ENCODE measurements around the gene DENND1A.

Gene DENND1A

DNA sequence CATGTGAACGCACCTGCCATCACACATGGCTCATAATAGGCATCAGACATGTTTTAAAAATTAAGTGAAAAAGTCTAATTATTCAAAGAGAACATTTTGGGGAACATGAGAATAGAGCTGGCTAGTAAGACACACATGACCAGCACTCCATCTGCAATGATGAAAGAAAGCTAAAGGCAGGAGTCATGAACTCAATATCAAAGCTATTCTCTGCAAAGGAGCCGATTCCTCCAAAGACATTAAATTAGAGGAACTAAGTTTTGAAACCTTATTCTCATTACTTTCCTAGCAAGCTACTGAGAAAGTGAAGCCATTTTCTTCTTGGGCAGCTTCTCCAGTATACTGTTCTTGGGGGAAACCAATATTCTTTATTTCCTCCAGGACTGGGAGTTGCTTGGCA lies 401.9 kb downstream of the DENND1A start:
- ATAC-seq, result no peak
- no peak for DNase-seq

DNA sequence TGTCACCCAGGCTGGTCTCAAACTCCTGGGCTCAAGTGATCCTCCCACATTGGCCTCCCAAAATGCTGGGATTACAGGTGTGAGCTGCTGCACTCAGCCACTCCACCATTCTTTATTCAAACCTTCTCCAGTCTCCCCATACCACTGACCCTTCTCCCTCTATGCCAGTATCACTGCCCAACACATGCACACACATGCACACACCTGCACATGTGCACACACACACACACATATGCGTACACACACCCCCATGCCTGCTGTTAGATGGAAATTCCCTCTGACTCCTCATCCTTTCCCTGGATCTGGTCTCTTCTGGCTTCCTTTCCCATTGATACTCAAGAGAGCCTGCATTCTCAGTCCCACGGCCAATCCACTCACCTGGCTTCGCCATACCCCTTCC lies 404.0 kb downstream of the DENND1A start:
- ATAC-seq, result no peak
- no peak for DNase-seq

DNA sequence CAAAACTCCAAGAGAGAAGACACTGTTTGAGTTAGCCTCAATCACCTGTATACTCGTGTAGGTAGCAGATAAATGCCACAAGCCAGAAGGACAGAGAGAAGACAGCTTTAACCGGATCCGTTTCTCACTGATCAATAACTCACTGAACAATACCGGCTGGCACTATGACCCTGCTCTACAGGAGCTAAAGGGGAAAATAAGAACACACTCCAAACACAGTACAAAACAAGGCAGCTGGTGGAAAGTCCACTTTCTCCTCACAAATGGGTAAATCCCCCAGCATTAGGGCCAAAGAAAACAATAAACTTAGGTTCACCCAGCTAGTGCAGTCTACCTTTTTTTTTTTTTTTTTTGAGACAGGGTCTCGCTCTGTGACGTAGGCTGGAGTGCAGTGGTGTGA lies 404.5 kb downstream of the DENND1A start:
- ATAC-seq, result no peak

DNA sequence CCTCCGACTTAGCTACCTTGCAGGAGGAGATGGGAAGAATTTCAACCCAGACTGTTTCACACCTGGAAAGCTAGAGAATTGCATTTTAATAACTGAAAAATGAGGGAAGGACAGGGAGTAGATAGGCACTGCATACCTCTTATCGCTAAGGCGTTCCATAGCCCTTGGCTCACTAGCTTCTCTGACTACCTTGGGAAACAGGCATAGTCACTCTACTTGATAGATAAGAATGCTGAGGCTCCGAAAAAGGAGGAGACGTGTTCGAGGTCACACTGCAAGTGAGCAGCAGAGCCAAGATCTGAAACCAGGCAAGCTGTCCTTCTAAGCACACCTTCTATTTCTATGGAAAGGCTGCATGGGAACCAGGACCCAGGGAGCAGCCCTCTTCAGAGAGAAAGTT lies 405.1 kb downstream of the DENND1A start:
- ATAC-seq, result no peak
- no peak for DNase-seq

More for the DNA sequence above, 404.5 kb downstream of the DENND1A start:
- DNase-seq, result no peak

DNA sequence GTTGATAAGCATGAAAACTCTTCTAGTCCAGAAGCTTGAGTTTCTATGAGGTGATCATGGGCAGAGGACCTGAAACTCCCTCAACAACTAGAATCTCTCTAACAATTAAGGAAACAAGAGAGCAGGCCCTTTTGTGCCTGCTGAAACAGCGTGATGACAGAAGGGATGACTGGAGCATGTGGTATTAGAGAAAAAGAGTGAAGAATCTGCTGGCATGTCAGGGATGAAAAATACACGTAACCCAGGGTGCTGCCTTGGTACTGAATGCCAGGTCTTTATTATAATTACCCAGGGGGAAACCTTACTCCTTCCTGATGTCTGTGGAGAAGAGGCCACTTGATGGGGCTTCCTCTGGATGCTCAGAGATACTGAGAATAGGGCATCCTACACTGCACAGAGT lies 406.1 kb downstream of the DENND1A start:
- ATAC-seq, result no peak

DNA sequence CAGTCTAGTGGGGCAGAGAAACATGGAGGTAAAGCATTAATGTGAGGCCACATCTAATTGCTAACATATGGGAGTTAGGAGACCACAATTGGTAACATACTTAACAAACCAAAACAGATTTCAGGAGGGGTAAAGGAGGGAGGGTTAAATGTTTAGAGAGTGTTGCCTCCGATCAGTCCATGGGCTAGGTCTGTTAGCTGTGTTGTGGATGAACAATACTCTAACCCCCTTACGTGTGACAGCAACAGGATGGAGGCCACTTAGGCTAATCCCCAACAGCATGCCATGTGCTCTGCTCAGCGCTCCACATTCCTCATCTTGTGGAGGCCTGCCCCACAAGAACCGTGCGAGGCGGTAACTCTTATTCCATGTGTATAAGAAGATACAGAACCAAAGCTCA lies 406.9 kb downstream of the DENND1A start:
- ATAC-seq, result no peak

More for the DNA sequence above, 406.1 kb downstream of the DENND1A start:
- DNase-seq, result no peak

DNA sequence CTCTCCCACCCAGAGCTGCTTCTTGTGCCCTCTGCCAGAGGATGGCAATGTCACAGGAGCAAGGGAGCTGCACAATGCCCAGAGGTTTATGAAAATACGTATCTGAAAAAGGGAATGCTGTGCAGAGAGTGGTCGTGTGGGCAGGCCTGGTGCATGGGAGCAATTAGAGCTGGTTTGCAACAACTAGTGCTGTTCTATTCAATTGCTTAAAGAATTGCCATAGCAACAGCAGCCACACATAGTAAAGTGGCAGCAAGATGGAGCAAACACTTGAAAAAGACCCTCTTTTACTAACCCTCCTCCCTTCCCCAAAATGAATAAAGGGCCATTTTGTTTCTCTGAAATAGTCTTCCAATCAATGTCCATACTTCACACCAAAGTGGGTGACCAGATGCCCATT lies 407.7 kb downstream of the DENND1A start:
- no peak for DNase-seq
- ATAC-seq, result no peak

More for the DNA sequence above, 406.9 kb downstream of the DENND1A start:
- DNase-seq, result no peak

DNA sequence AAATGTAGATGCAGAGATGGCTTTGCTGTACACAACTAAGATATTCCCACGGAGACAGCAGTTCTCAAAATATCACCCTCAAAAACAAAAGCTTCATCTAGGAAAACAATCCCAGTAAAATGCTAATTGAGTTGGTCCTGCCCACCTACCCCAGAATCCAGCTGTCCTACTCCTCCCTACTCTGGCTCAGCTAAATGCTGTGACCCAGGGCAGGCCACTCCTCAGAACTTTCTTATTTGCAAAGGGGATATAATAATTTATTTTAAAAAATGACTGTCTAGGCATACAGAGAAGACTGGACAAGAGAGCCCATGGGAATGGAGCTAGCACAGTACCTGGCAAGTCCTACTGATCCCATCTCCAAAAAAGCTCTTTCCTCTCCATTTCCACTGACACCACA lies 411.6 kb downstream of the DENND1A start:
- ATAC-seq (no peak), DNase-seq (no peak)

DNA sequence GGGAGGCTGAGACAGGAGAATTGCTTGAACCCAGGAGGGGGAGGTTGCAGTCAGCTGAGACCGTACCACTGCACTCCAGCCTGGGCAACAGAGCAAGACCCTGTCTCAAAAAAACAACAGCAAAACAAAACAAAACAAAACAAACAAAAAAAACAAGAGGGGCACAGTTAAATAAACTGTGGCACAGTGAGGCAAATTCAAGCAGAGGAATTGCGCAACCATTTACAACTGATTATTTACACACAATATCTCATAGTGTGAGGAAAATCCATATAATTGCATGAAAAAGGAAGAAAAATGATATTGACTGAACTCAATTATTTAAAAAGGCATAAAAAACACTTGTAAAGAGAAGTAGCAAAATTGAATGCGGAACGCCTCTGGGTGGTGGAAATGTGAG lies 412.4 kb downstream of the DENND1A start:
- ATAC-seq, result no peak
- no peak for DNase-seq

DNA sequence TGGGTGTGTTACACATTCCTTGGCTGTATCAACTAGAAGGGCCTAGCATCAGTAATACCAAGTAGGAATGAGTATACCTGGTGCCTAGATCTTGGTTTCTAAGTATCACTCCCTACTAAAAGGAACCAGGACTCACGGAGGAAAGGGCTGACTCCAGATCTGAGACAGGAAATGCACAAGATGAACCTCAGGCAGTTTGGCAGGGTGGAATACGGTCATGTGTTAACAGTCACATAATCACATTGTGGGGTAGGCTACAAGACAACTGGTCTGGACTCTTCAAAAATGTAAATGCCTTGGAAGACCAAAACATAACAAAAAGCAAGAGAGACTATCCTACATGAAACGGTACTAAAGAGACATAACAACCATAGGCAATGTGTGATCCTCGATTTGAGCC lies 415.2 kb downstream of the DENND1A start:
- ATAC-seq, result no peak
- no peak for DNase-seq

DNA sequence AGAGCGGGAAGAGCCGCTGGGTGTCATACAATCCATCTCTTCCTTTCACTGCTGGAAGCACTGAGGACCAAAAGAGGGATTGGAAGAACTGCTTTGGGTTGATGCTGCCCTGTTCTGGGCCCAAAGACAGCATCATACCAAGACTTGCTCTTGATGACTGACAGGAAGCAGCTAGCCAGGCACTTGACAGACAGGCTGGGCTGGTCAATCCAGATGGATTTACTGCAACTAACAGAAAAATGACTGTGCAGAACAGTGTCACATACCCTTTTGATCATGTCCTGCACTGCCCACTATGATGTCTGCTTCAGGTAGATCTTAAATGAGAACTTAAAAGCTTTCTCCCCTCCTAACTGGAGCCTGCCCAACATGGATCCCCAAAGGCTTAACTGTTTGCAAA lies 416.4 kb downstream of the DENND1A start:
- ATAC-seq, result no peak
- no peak for DNase-seq

DNA sequence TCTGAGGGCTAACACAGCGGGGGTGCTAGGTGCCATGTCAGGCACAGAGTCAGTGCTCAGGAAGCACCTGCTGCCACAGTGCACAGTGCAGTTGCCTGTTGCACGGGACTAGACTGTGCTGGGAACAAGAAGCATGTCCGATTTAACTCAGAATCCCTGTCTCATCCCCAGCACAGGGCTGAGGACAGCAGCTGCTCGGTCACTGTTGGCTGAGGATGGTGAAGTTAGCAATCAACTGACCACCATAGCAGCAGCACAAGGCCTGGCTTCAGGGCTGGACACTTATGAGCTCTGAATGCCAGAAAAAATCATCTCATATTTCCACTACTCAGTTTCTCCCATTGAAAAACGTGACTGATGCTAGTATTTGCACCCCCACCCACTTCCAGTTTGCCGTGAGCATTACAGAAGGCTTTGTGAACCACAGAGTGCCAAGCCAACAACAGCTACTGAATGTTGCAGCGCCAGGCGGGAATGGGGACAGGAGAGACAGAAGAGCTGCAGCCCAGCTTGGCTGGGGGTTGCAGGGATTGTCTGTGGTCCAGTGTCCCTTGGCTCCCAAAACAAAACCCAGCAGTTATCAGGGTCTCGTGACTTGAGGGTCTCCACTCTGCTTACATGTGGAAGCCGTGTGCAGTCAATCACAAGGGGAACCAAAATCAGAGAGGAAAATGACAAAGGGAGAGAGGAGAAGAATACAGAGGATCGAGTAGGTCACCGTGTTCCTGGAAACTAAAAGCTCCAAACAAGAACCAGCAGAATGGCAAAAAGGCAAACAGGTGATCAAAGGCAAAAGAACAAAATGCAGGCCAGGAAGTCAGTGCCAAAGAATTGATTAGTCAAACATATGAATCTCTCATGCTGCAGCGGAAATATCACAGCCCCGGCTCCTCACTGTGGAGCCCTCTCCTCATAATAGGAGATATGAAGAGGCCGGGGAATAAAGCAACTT lies 418.3 kb downstream of the DENND1A start:
- ATAC-seq (no peak), DNase-seq (no peak)

DNA sequence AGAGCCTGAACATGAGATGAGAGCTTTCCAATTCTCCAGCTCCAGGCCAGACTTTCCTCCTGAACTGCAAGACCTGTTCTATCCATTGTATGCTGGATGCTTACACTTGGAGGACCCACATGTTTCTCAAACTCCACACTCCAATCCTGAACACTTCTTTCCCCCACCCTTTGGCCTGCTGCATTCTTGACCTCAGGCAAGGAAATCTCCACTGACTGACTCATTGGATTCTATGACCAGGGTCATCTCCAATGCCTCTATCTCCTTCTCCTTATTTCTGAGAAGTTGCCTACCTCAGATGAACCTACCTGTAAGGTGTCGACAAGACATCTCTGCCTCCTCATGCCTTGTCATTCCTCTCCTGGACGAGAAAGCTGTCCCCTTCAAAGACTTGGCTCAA lies 420.3 kb downstream of the DENND1A start:
- DNase-seq (no peak), ATAC-seq (no peak)

DNA sequence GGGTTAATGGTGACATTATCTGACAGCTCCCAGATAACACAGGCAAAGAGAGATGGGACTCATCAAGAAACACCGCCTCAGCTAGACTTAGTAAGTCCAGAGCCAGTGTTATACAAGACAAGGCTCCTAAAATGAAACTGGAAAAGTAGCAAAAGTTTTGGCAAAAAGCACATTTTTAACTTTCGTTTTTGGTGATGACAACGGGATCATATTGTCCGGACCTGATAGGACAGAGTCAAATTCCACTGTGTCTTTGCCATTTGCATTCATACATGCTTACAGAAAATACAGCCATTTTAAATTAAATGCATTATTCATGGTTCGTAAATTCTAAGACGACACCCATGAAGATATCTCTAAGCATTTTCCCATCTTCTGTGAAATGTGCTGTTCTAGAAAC lies 421.9 kb downstream of the DENND1A start:
- ATAC-seq (no peak), DNase-seq (no peak)

DNA sequence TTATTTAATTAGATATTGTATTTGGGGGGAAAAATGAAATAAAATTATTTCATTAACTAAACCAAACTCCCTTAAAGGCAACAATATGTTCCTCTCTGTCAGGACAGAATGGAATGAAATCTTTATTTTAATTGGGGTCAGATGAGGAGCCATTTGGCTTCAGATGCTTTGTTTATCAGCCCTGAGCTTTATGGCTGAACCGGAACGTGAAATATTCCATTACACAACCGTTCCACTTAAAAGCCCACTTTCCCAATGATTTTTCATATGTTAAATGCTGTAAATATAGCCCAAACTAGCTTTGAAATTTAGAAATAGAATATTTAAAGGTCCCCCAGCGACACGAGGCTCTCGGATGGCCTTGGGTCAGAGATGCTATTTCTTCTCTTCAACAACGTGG lies 424.4 kb downstream of the DENND1A start:
- DNase-seq, result no peak
- no peak for ATAC-seq

DNA sequence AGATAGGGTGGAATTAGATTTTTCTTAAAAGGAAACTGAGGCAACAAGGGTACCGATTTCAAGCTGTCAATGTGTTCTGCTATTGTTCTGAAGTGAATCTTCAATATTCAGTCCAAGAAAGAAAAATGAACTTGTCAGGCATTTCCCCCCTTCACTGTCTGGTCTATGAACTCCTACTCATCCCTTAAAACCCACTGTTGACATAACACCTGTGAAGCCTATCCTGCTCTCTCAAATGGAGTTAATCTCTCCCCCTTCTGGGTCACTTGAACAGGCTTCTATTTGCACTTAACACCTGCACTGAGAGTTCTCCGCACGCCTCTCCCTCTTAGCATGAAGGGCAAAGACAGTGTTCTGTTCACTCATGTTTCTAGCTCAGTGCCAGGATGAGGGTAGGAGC lies 429.6 kb downstream of the DENND1A start:
- DNase-seq (no peak), ATAC-seq (no peak)

DNA sequence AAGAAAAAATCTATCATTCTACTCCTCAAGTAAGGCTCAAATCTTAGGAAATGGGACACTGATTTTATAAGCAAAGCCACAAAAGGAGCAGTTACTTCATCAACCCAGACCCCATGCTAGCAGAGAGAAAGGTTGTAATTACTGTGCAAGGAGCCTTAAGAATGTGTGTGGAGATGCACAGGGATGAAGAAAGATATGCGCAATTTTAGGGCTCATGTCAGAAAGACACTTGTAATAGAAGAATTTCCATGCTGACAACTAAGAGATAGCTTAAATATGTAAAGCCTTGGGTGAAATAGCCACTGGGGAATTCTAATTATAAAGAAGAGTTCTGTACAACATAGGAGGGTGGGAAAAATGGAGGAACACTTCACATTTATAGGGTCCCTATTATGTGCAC lies 432.1 kb downstream of the DENND1A start:
- no peak for DNase-seq
- ATAC-seq, result no peak

DNA sequence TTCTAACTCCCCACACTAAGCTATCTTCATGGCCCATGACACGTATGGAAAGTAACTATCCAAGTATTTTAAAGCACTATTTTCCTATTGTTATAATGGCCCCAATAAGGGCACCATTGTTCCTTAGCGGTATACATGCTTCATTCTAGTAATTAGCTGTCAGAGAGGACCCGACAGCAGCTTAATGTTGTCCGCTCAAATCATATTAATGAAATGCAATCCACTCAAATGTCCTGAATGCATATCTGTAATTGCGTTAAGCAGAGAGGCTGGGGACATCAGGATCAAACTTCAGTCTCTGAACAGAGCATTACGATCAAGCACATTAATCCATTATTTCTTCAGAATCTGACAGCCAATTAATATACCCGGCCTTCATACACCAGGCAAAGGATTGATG lies 434.2 kb downstream of the DENND1A start:
- no peak for DNase-seq
- ATAC-seq, result no peak

DNA sequence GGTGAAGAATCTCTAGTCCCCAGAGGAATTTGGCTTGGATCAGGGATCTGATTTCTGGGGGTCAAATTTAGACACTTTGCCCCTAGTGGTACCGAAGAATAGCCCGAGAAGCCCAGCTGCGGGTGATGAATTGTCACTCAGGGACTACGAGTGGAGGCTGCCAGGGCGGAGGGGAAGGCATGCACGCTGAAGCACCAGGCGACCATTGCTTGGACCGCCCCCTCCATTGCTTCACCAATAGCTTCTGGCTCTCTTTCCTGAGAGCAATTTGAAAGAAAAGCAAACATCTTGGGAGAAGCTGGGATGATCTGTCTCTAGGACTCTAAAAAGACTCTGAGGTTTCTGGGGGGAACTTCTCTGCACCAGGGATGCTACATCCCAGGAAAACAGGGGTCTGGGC lies 436.3 kb downstream of the DENND1A start:
- ATAC-seq (no peak), DNase-seq (no peak)

DNA sequence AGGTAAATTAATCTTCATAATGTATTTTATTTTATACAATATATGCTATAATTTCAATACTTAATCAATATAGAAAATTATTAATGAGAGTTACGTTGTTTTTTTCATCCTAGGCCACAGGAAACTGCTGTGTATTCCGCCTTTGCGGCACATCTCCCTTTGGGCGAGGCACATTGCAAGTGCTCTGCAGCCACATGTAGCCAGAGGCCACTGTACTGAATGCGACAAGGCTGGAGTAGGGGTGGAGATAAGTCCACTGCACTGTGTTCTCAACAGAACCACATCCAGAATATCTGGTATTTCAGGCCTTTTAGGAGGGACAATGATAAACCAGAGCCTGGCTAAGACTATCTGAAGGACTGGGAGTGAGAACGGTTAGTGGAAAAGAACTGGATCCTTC lies 439.2 kb downstream of the DENND1A start:
- DNase-seq (no peak), ATAC-seq (no peak)

DNA sequence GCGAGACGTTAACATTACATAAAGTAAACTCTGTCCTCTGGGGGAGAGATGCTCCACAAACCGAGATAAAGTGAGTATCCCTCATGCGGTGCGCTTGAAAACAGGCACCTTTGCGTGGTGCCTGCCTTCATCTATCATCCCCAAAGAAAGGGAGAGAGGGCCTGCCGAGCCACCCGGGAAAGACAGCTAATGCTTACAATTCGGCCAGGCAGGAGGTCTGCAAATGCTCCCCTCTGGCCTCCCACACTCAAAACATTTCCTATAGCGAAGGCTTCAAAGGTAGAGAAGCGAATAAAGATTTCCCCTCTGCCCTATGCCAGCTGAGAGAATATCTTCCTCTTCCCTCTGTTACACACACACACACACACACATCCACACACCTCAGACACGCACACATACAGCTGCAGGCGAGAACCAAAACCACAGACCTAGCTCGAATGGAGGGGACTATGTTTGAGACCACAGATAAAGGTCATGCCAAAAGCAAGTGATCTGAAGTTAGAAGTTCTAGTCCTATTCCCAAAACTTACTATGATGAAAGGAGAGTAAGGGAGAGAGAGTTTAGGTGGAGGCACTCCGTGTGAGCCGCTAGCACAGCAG lies 441.1 kb downstream of the DENND1A start:
- no peak for DNase-seq
- ATAC-seq, result no peak

DNA sequence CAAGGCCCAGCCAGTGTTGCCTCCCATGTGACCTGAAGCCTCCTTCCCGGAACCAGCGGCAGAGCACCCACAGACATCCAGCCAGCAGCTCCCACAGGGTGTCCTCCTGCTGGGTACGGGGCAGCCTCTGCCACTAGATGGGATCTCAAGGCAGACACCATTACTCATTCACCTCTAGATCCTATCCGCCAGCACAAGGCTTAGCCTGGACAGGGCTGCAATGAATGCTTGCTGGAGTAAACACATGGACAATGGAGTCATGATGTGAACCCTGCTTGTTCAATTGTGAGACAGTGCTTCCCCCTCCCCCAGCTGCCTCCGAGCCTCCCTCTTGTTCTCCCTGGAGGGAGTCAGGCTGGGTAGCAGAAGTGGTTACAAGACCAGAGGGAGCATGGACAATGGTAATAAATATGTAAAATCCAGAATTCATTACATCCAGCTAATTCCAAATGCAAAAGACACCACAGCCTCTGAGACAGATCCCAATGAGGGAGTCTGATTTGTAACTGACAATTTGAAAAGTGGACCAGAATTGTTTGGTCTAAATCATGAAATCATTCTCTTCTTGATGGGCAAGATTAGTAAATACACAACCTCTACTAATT lies 441.9 kb downstream of the DENND1A start:
- no peak for ATAC-seq

DNA sequence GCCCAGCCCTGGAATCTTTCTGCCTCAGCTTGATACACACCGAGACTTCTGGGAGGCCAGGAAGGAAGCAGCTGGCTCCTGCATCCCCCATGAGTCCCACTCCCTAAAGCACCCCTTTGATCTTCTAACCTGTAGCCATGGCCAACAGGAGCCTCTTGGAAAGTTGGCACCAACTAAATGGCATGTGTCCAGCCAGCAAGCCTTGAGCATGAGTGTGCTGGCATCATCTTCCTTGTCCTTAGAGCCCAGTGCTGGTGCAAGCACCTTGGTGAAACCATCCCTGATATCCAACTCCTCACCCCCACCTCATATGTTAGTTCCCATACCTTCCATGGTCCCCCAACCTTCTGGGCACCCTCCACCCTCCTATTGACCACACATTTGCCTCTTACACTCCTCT lies 443.5 kb downstream of the DENND1A start:
- ATAC-seq, result no peak
- DNase-seq, result no peak

More for the DNA sequence above, 441.9 kb downstream of the DENND1A start:
- no peak for DNase-seq
